Large intestine (tissue), 1 donor: ENCODE results near the gene TMEM50A. TPM values are rescaled to one million over a fixed set of nuclear protein-coding genes. Genes with fewer than 3 reads are reported as not detected.

Experiments used
- polyA plus RNA-seq: library from polyadenylated mRNA; unstranded; fragments of 120-200 nt; gene quantifications from one replicate; pipeline ENCODE4 v1.2.1, GENCODE V29; 2013

The TMEM50A gene
- polyA plus RNA-seq, 1 donor, result 75.9 TPM

Other genes with a start within 250 kb of the TMEM50A start
- gene SYF2, start 105.8 kb upstream of the TMEM50A start, polyA plus RNA-seq, result 70.3 TPM
- 176 TPM for gene RSRP1, start 90.9 kb upstream of the TMEM50A start, polyA plus RNA-seq
- gene RHD, start 65.8 kb upstream of the TMEM50A start, polyA plus RNA-seq, result 1.5 TPM
- gene RHCE, start 82.5 kb downstream of the TMEM50A start, polyA plus RNA-seq, result 0.60 TPM
- gene MACO1, start 92.6 kb downstream of the TMEM50A start, polyA plus RNA-seq, result 17.5 TPM
- 17.8 TPM for gene LDLRAP1, start 205.3 kb downstream of the TMEM50A start, polyA plus RNA-seq